MCF 10A (cell line): ENCODE measurements around the gene PLEKHM1. TPM values are rescaled to one million over a fixed set of nuclear protein-coding genes. Genes with fewer than 3 reads are reported as not detected.

Experiments used
- BruUV-seq: library from RNA; stranded (reverse); fragments of 400-500 nt; replicated peaks from 2 replicates; lab custom pipeline; 2021; lab: Mats Ljungman, UMichigan
- CTCF ChIA-PET: fragments of 300-600 bp; sonication (Branson Sonifier 250); formaldehyde crosslinking; extraction: SDS; loops from one replicate; lab custom pipeline; 2021; ENCODE audit warnings: antibody characterized with exemption, inconsistent platforms; lab: Yijun Ruan, JAX
- POLR2A ChIA-PET: fragments of 300-600, 350-650 bp; sonication (Branson Sonifier 250); formaldehyde crosslinking; extraction: SDS; loops from one replicate; lab custom pipeline; 2020; ENCODE audit warnings: antibody characterized with exemption, inconsistent platforms; lab: Yijun Ruan, JAX
- DNase-seq: peaks from one replicate; pipeline ENCODE4 v3.0.0-alpha.2; 2018; ENCODE audit not compliant: unreplicated experiment
- H3K27ac Mint-ChIP-seq: one replicate; pipeline ENCODE4 v1.8.0; 2022; ENCODE audit warnings: mild to moderate bottlenecking, low read depth, mixed read lengths; ENCODE audit not compliant: unreplicated experiment
- H3K27me3 Mint-ChIP-seq: one replicate; pipeline ENCODE4 v1.8.0; 2022; ENCODE audit warnings: mixed read lengths; ENCODE audit not compliant: insufficient read depth, unreplicated experiment
- H3K36me3 Mint-ChIP-seq: one replicate; pipeline ENCODE4 v1.8.0; 2022; ENCODE audit warnings: mild to moderate bottlenecking, moderate library complexity, mixed read lengths; ENCODE audit not compliant: insufficient read depth, unreplicated experiment
- H3K4me1 Mint-ChIP-seq: one replicate; pipeline ENCODE4 v1.8.0; 2022; ENCODE audit warnings: mixed read lengths; ENCODE audit not compliant: insufficient read depth, unreplicated experiment
- H3K4me3 Mint-ChIP-seq: one replicate; pipeline ENCODE4 v1.8.0; 2022; ENCODE audit warnings: mild to moderate bottlenecking, moderate library complexity, mixed read lengths; ENCODE audit not compliant: unreplicated experiment
- H3K9me3 Mint-ChIP-seq: one replicate; pipeline ENCODE4 v1.8.0; 2022; ENCODE audit warnings: mixed read lengths; ENCODE audit not compliant: unreplicated experiment
- CTCF ChIP-seq: fragments of 200-600 bp; IDR thresholded peaks from one replicate; pipeline ENCODE4 v1.8.0; 2022; ENCODE audit warnings: antibody characterized with exemption, mild to moderate bottlenecking; ENCODE audit not compliant: unreplicated experiment
- intact Hi-C: fragments of 100-400 bp; cut with micrococcal nuclease; formaldehyde crosslinking; loops from 2 replicates; pipeline ENCODE4 v1.14.1; 2022
- total RNA-seq: library from RNA; stranded (reverse); gene quantifications from 2 replicates; pipeline ENCODE4 v1.2.3, GENCODE V29; 2022

PLEKHM1 gene
- total RNA-seq, 1 experiment from 2014 or later = 53.4 TPM

- Mint-ChIP-seq H3K4me1 (peaks cover 14% of the 10 kb centered on the region), H3K36me3 (peaks cover 24% of the 10 kb centered on the region), H3K27me3 (no peaks in the 10 kb centered on the region), H3K9me3 (no peaks in the 10 kb centered on the region), H3K4me3 (no peak overlapping the region), H3K27ac (no peak overlapping the region)
- CTCF ChIA-PET = interaction anchor here (0.6 to 1.4 kb wide), 4 partner anchors 14 to 131 kb away, joined by 3 to 6 read pairs (median 4); no protein-coding TSS in a partner anchor
- no peak for TF ChIP-seq CTCF
- POLR2A ChIA-PET = no interaction called here
- BruUV-seq = no TSS peak
- intact Hi-C loops = no loop called here
- DNase-seq = no peak
Measured at GRCh38 chr17:45408611-45409421, 81.7 kb downstream of the PLEKHM1 start.

GRCh38 chr17:45406107-45406506, 84.4 kb downstream of the PLEKHM1 start:
- Mint-ChIP-seq H3K27me3 (no peaks in the 10 kb centered on the region), H3K9me3 (no peaks in the 10 kb centered on the region), H3K4me1 (peaks cover 7% of the 10 kb centered on the region), H3K4me3 (no peak overlapping the region), H3K36me3 (peaks cover 17% of the 10 kb centered on the region), H3K27ac (no peak overlapping the region)
- intact Hi-C loops = no loop called here
- no peak for DNase-seq
- no TSS peak for BruUV-seq
- TF ChIP-seq CTCF = no peak
- ChIA-PET POLR2A (no interaction called here), CTCF (interaction anchor here (0.6 kb wide), 1 partner anchor 191 kb away, joined by 4 read pairs; no protein-coding TSS in a partner anchor)

GRCh38 chr17:45405250-45406086, 85.1 kb downstream of the PLEKHM1 start:
- Mint-ChIP-seq H3K4me3 (no peak overlapping the region), H3K36me3 (peaks cover 19% of the 10 kb centered on the region), H3K27me3 (no peaks in the 10 kb centered on the region), H3K4me1 (peaks cover 6% of the 10 kb centered on the region), H3K9me3 (no peaks in the 10 kb centered on the region), H3K27ac (no peak overlapping the region)
- TF ChIP-seq CTCF = no peak
- BruUV-seq = no TSS peak
- intact Hi-C loops = no loop called here
- CTCF ChIA-PET = interaction anchor here (1.2 kb wide), 1 partner anchor 12 kb away, joined by 3 read pairs; no protein-coding TSS in a partner anchor
- DNase-seq = no peak
- POLR2A ChIA-PET = no interaction called here

GRCh38 chr17:45404870-45405249, 85.7 kb downstream of the PLEKHM1 start:
- intact Hi-C loops = no loop called here
- no TSS peak for BruUV-seq

More at GRCh38 chr17:45404870-45405249, 85.7 kb downstream of the PLEKHM1 start:
- no peaks in the 10 kb centered on the region for H3K9me3 Mint-ChIP-seq
- no peak overlapping the region for H3K4me3 Mint-ChIP-seq
- ChIA-PET POLR2A (no interaction called here), CTCF (interaction anchor here (1.1 to 1.2 kb wide), 2 partner anchors 11 to 20 kb away, joined by 3 to 4 read pairs; no protein-coding TSS in a partner anchor)
- peaks cover 24% of the 10 kb centered on the region for H3K36me3 Mint-ChIP-seq
- no peaks in the 10 kb centered on the region for H3K27me3 Mint-ChIP-seq
- H3K4me1 Mint-ChIP-seq = peaks cover 6% of the 10 kb centered on the region
- no peak for DNase-seq
- no peak overlapping the region for H3K27ac Mint-ChIP-seq
- TF ChIP-seq CTCF = no peak
